ENCODE data around the gene FLRT3. TPM values are rescaled to one million over a fixed set of nuclear protein-coding genes. Genes with fewer than 3 reads are reported as not detected.

FLRT3 gene
- polyA plus RNA-seq, 1 donor (not counting 4 experiments of a cell fraction or from before 2014, with no cell fraction given) = 91.7 TPM

- Histone ChIP-seq H2AFZ (ENCODE audit: control insufficient read depth, low read length) (no peak overlapping the region), H3K27ac (ENCODE audit: control insufficient read depth, insufficient read depth, low read length) (peak overlapping the region; percentile 95), H3K4me1 (ENCODE audit: control insufficient read depth, extremely low read depth, insufficient read depth, low read length) (peaks cover 14% of the 10 kb centered on the region), H3K9me1 (ENCODE audit: control insufficient read depth, extremely low read depth, insufficient read depth, low read length) (no peaks in the 10 kb centered on the region), H3K4me2 (ENCODE audit: control insufficient read depth, extremely low read depth, insufficient read depth, low read depth, low read length) (peak overlapping the region; percentile 94), H3K9me3 (ENCODE audit: control insufficient read depth, low read depth, low read length) (no peaks in the 10 kb centered on the region), H3K9ac (ENCODE audit: control insufficient read depth, extremely low read depth, insufficient read depth, low read length) (peak overlapping the region; percentile 94), H3K4me3 (ENCODE audit: control insufficient read depth in 2 of 3, extremely low read depth in 1 of 3, insufficient read depth in 2 of 3, low read depth in 1 of 3, low read length in 3 of 3) (peak overlapping the region; percentile 62 to 93 (median 91)), H3K79me2 (ENCODE audit: control insufficient read depth, insufficient read depth, low read length) (peaks cover 71% of the 10 kb centered on the region), H3K36me3 (ENCODE audit: control insufficient read depth in 2 of 2, extremely low read depth in 1 of 2, insufficient read depth in 2 of 2, low read length in 2 of 2) (no peaks in the 10 kb centered on the region), H3K27me3 (ENCODE audit: control insufficient read depth, extremely low read depth, insufficient read depth, low read length) (no peaks in the 10 kb centered on the region), H4K20me1 (ENCODE audit: control insufficient read depth, extremely low read depth, insufficient read depth, low read length) (no peaks in the 10 kb centered on the region)
- TF ChIP-seq EZH2 (IDR thresholded peaks at IDR 0.05; ENCODE audit: low read length) = no peak
- no peak for TF ChIP-seq CTCF (optimal IDR thresholded peaks at IDR 0.05 in 1 of 3, IDR thresholded peaks at IDR 0.05 in 1 of 3, conservative IDR thresholded peaks at IDR 0.05 in 1 of 3; ENCODE audit: extremely low read depth in 1 of 3, insufficient read depth in 2 of 3, low read length in 3 of 3)
- FAIRE-seq = no peak
- DNase-seq (ENCODE audit: low read depth, low spot score) = no peak
- dilution Hi-C loops (cut with MboI; ENCODE audit: extremely low pct_ligation_motif_present, low sequenced_read_pairs) = loop anchor here (25.0 kb wide), 1 partner anchor 377 kb away; no protein-coding TSS in a partner anchor
These were observed 2.4 kb downstream of the FLRT3 start for GRCh38 chr20:14335052-14335451.

- H3K9me1 ChIP-seq (ENCODE audit: control insufficient read depth, extremely low read depth, insufficient read depth, low read length) = no peaks in the 10 kb centered on the region
- peaks cover 78% of the 10 kb centered on the region for H3K79me2 ChIP-seq (ENCODE audit: control insufficient read depth, insufficient read depth, low read length)
- dilution Hi-C loops (cut with MboI; ENCODE audit: extremely low pct_ligation_motif_present, low sequenced_read_pairs) = loop anchor here (25.0 kb wide), 1 partner anchor 378 kb away; no protein-coding TSS in a partner anchor
- no peaks in the 10 kb centered on the region for H3K27me3 ChIP-seq (ENCODE audit: control insufficient read depth, extremely low read depth, insufficient read depth, low read length)
- H4K20me1 ChIP-seq (ENCODE audit: control insufficient read depth, extremely low read depth, insufficient read depth, low read length) = no peaks in the 10 kb centered on the region
- H3K36me3 ChIP-seq (ENCODE audit: control insufficient read depth in 2 of 2, extremely low read depth in 1 of 2, insufficient read depth in 2 of 2, low read length in 2 of 2) = no peaks in the 10 kb centered on the region
- peak overlapping the region; percentile 94 for H3K4me2 ChIP-seq (ENCODE audit: control insufficient read depth, extremely low read depth, insufficient read depth, low read depth, low read length)
- H3K4me3 ChIP-seq (ENCODE audit: control insufficient read depth in 2 of 3, extremely low read depth in 1 of 3, insufficient read depth in 2 of 3, low read depth in 1 of 3, low read length in 3 of 3) = peak overlapping the region; percentile 62 to 93 (median 91)
- FAIRE-seq = peak; percentile 81
- peaks cover 14% of the 10 kb centered on the region for H3K4me1 ChIP-seq (ENCODE audit: control insufficient read depth, extremely low read depth, insufficient read depth, low read length)
- H3K9me3 ChIP-seq (ENCODE audit: control insufficient read depth, low read depth, low read length) = no peaks in the 10 kb centered on the region
- no peak for DNase-seq (ENCODE audit: low read depth, low spot score)
- H3K9ac ChIP-seq (ENCODE audit: control insufficient read depth, extremely low read depth, insufficient read depth, low read length) = peak overlapping the region; percentile 94
- no peak overlapping the region for H2AFZ ChIP-seq (ENCODE audit: control insufficient read depth, low read length)
- TF ChIP-seq EZH2 (IDR thresholded peaks at IDR 0.05; ENCODE audit: low read length) = no peak
- peak; percentile 39 to 53 (median 51) for TF ChIP-seq CTCF (optimal IDR thresholded peaks at IDR 0.05 in 1 of 3, IDR thresholded peaks at IDR 0.05 in 1 of 3, conservative IDR thresholded peaks at IDR 0.05 in 1 of 3; ENCODE audit: extremely low read depth in 1 of 3, insufficient read depth in 2 of 3, low read length in 3 of 3)
- H3K27ac ChIP-seq (ENCODE audit: control insufficient read depth, insufficient read depth, low read length) = peak overlapping the region; percentile 95
These were observed 3.0 kb downstream of the FLRT3 start for GRCh38 chr20:14334306-14334930.

Data from keratinocyte (primary cell).